Hepatocyte (in vitro differentiated cells): ENCODE measurements around the gene GLRA3.

ENCODE experiments used
- EZH2 ChIP-seq: fragments of 200-600 bp; sonication (generic); IDR thresholded peaks from 2 replicates; pipeline ENCODE4 v1.6.1; 2016; ENCODE audit warnings: antibody characterized with exemption, mild to moderate bottlenecking, borderline replicate concordance
- TF ChIP-seq, protein P1 (sequence below): fragments of 200-600 bp; sonication (generic); IDR thresholded peaks from 2 replicates; pipeline ENCODE4 v1.5.1; 2016; ENCODE audit warnings: antibody characterized with exemption, mild to moderate bottlenecking; ENCODE audit not compliant: poor library complexity

DNA sequence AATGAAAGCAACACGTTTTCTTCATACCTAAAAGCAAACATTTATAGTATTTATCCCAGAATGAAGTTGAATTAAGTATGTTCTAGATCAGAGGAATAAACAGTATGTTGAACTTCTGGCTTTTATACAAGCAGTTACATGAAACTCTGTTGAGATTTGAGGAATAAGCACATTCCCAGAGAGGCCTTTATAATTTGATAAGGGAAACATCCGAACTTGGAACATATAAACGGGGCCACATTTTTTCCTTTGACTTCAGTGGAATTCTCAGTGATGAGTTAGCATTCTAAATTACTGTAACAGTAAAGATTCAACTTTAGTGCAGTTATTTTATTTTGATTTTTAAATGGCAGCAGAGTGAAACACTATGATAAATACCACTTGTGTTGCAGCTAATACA lies 119.5 kb downstream of the GLRA3 start:
- no peak for TF ChIP-seq EZH2
- TF ChIP-seq, protein P1, sequence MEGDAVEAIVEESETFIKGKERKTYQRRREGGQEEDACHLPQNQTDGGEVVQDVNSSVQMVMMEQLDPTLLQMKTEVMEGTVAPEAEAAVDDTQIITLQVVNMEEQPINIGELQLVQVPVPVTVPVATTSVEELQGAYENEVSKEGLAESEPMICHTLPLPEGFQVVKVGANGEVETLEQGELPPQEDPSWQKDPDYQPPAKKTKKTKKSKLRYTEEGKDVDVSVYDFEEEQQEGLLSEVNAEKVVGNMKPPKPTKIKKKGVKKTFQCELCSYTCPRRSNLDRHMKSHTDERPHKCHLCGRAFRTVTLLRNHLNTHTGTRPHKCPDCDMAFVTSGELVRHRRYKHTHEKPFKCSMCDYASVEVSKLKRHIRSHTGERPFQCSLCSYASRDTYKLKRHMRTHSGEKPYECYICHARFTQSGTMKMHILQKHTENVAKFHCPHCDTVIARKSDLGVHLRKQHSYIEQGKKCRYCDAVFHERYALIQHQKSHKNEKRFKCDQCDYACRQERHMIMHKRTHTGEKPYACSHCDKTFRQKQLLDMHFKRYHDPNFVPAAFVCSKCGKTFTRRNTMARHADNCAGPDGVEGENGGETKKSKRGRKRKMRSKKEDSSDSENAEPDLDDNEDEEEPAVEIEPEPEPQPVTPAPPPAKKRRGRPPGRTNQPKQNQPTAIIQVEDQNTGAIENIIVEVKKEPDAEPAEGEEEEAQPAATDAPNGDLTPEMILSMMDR = no peak
